ENCODE data around the gene CAND1.

GRCh38 chr12:67299526-67299925, 30.4 kb downstream of the CAND1 start:
- no peak for TF ChIP-seq EP300 (IDR thresholded peaks at IDR 0.05)
- TF ChIP-seq CTCF (IDR thresholded peaks at IDR 0.05) = no peak
- TF ChIP-seq POLR2A (IDR thresholded peaks at IDR 0.05) = no peak
